Left ventricle myocardium inferior (tissue), 1 donor: Measurements from ENCODE around the gene NR3C2. TPM values are rescaled to one million over a fixed set of nuclear protein-coding genes. Genes with fewer than 3 reads are reported as not detected.

Experiments
- DNase-seq: peaks from one replicate; pipeline ENCODE4 v3.0.0-alpha.2; 2020
- H3K27ac ChIP-seq: fragments of 200-600 bp; replicated peaks from 2 replicates; pipeline ENCODE4 v1.8.0; 2021
- H3K27me3 ChIP-seq: fragments of 200-600 bp; 2 replicates; pipeline ENCODE4 v1.8.0; 2021; ENCODE audit warnings: low read depth
- H3K36me3 ChIP-seq: fragments of 200-600 bp; 2 replicates; pipeline ENCODE4 v1.8.0; 2021
- H3K4me1 ChIP-seq: fragments of 200-600 bp; 2 replicates; pipeline ENCODE4 v1.8.0; 2021
- H3K4me3 ChIP-seq: fragments of 200-600 bp; 2 replicates; pipeline ENCODE4 v1.8.0; 2021; ENCODE audit warnings: mild to moderate bottlenecking, moderate library complexity
- H3K9me3 ChIP-seq: fragments of 200-600 bp; replicated peaks from 2 replicates; pipeline ENCODE4 v1.8.0; 2021
- CTCF ChIP-seq: fragments of 200-600 bp; IDR thresholded peaks from 2 replicates; pipeline ENCODE4 v1.8.0; 2021; ENCODE audit warnings: antibody characterized with exemption, mild to moderate bottlenecking, borderline replicate concordance
- intact Hi-C: fragments of 100-400 bp; cut with micrococcal nuclease; formaldehyde crosslinking; loops from one replicate; pipeline ENCODE4 v1.11.0; 2022
- total RNA-seq: library from RNA; stranded (reverse); fragmentation: NEBNext Ultra II Directional; extraction: Animal tissue kit (Norgen Biotek cat#: 25700); gene quantifications from one replicate; pipeline ENCODE4 v1.2.1, GENCODE V29; 2021
- donor health status: DM: no; HTN: yes; CAD: no; lungs with severe emphysema.

Gene NR3C2
- total RNA-seq, 1 donor from 2014 or later = 23.9 TPM

GRCh38 chr4:148302416-148302815 is 139.8 kb downstream of the NR3C2 start:
- Histone ChIP-seq H3K27ac (no peak overlapping the region), H3K4me1 (peaks cover 37% of the 10 kb centered on the region), H3K4me3 (no peak overlapping the region), H3K36me3 (no peaks in the 10 kb centered on the region), H3K9me3 (no peaks in the 10 kb centered on the region), H3K27me3 (no peaks in the 10 kb centered on the region)
- TF ChIP-seq CTCF = no peak
- intact Hi-C loops = no loop called here
- DNase-seq = no peak

- H3K27ac ChIP-seq = no peak overlapping the region
- H3K27me3 ChIP-seq = no peaks in the 10 kb centered on the region
- H3K4me1 ChIP-seq = peaks cover 22% of the 10 kb centered on the region
- no peak overlapping the region for H3K4me3 ChIP-seq
- TF ChIP-seq CTCF = no peak
- H3K36me3 ChIP-seq = no peaks in the 10 kb centered on the region
- no peaks in the 10 kb centered on the region for H3K9me3 ChIP-seq
- intact Hi-C loops = no loop called here
- no peak for DNase-seq
Measured at GRCh38 chr4:148300877-148301276, 141.3 kb downstream of the NR3C2 start.

- Histone ChIP-seq H3K9me3 (no peaks in the 10 kb centered on the region), H3K4me3 (no peak overlapping the region), H3K4me1 (peaks cover 12% of the 10 kb centered on the region), H3K27me3 (no peaks in the 10 kb centered on the region), H3K27ac (no peak overlapping the region), H3K36me3 (no peaks in the 10 kb centered on the region)
- no peak for DNase-seq
- intact Hi-C loops = no loop called here
- TF ChIP-seq CTCF = no peak
Measured at GRCh38 chr4:148299337-148299736, 142.9 kb downstream of the NR3C2 start.

GRCh38 chr4:148296498-148296897 is 145.7 kb downstream of the NR3C2 start:
- no peak for DNase-seq
- Histone ChIP-seq H3K9me3 (no peaks in the 10 kb centered on the region), H3K4me3 (no peak overlapping the region), H3K36me3 (no peaks in the 10 kb centered on the region), H3K27ac (no peak overlapping the region), H3K27me3 (no peaks in the 10 kb centered on the region), H3K4me1 (peaks cover 4% of the 10 kb centered on the region)
- intact Hi-C loops = no loop called here
- no peak for TF ChIP-seq CTCF

GRCh38 chr4:148295642-148296041 is 146.6 kb downstream of the NR3C2 start:
- intact Hi-C loops = no loop called here
- Histone ChIP-seq H3K27me3 (no peaks in the 10 kb centered on the region), H3K4me1 (peaks cover 4% of the 10 kb centered on the region), H3K36me3 (no peaks in the 10 kb centered on the region), H3K9me3 (no peaks in the 10 kb centered on the region), H3K27ac (no peak overlapping the region), H3K4me3 (no peak overlapping the region)
- no peak for DNase-seq
- TF ChIP-seq CTCF = no peak

GRCh38 chr4:148293571-148293970 is 148.6 kb downstream of the NR3C2 start:
- H3K36me3 ChIP-seq = no peaks in the 10 kb centered on the region
- no peak overlapping the region for H3K27ac ChIP-seq
- TF ChIP-seq CTCF = no peak
- no peaks in the 10 kb centered on the region for H3K27me3 ChIP-seq
- peaks cover 19% of the 10 kb centered on the region for H3K4me1 ChIP-seq
- H3K9me3 ChIP-seq = no peaks in the 10 kb centered on the region
- intact Hi-C loops = no loop called here
- no peak overlapping the region for H3K4me3 ChIP-seq
- DNase-seq = no peak
